Gastroesophageal sphincter (tissue), 3 donors: Measurements from ENCODE around the gene MAS1.

Source experiments
- CTCF ChIP-seq, 4 experiments: fragments of 200-600 bp in 2 of 4; fragments of 450-650 bp in 2 of 4; sonication (generic) in 1 of 4; IDR thresholded peaks; one replicate each; pipeline ENCODE4 v1.5.1; 2017 to 2019; ENCODE audit warnings: antibody characterized with exemption in 4 of 4, mild to moderate bottlenecking in 2 of 4, moderate library complexity in 2 of 4
- POLR2AphosphoS5 ChIP-seq: sonication (generic); formaldehyde crosslinking; IDR thresholded peaks from one replicate; pipeline ENCODE4 v1.6.1; 2017; ENCODE audit warnings: antibody characterized with exemption

DNA sequence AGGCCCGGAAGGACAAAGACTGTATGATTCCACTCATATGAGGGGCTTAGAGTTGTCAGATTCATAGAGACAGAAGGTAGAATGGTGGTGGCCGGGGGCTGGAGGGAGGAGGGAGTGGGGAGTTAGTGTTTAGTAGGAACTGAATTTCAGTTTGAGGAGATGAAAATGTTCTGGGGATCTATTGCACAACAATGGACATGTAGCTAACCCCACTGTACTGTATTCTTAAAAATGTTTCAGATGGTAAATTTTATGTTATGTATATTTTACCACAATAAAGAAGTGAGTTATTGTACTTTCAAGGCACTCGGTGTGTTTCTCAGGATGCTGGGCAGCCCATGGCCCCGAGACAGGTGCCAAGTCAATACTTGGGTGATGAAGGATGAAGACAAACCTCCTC is 25.4 kb downstream of the MAS1 start:
- TF ChIP-seq CTCF (IDR thresholded peaks at IDR 0.05) (no peak), POLR2AphosphoS5 (no peak)
